HepG2 (cell line): ENCODE measurements around the gene JAG1. TPM values are rescaled to one million over a fixed set of nuclear protein-coding genes. Genes with fewer than 3 reads are reported as not detected.

Source experiments
- ATAC-seq: fragments of 200-7000 bp; cut with Tn5 transposase; 3 replicates; pipeline ENCODE4 v1.9.1; 2020; ENCODE audit warnings: mild to moderate bottlenecking, moderate library complexity
- BruUV-seq: library from RNA; stranded (reverse); fragments of 400-500 nt; replicated peaks from 2 replicates; lab custom pipeline; 2021; lab: Mats Ljungman, UMichigan
- CTCF ChIA-PET: fragments of 300-600 bp; formaldehyde crosslinking; extraction: SDS; loops from one replicate; lab custom pipeline; 2021; ENCODE audit warnings: low total read pairs, inconsistent platforms, low intra/inter-chr PET ratio; lab: Yijun Ruan, JAX
- POLR2A ChIA-PET: fragments of 350-600 bp; sonication (Branson Sonifier 250); formaldehyde crosslinking; loops from one replicate; lab custom pipeline; 2020; ENCODE audit warnings: antibody characterized with exemption, inconsistent platforms; lab: Yijun Ruan, JAX
- DNase-seq: peaks from one replicate; pipeline ENCODE4 v3.0.0-alpha.2; 2015; ENCODE audit warnings: low spot score
- FAIRE-seq: peaks from 3 replicates; lab custom pipeline; 2011; peaks lifted over from hg19 to GRCh38; lab: Jason Lieb, UNC
- H2AFZ ChIP-seq: one replicate; pipeline ENCODE4 v1.6.1; 2011; ENCODE audit warnings: low read length, inconsistent platforms
- H3K27ac ChIP-seq: fragments of 300-600 bp; 3 replicates; pipeline ENCODE4 v1.8.0; 2011; ENCODE audit warnings: mixed run types, mild to moderate bottlenecking, mixed read lengths, low read length, inconsistent platforms; ENCODE audit not compliant: insufficient read depth; ENCODE audit errors: extremely low read length
- H3K27me3 ChIP-seq, 2 experiments: fragments of 200-600 bp in 1 of 2; 2 replicates in 1 of 2; 3 replicates in 1 of 2; pipeline versions ENCODE4 v1.6.0 to v1.8.0; 2011; ENCODE audit warnings: low read length in 2 of 2, mild to moderate bottlenecking in 2 of 2, moderate library complexity in 2 of 2, inconsistent platforms in 1 of 2; ENCODE audit not compliant: insufficient read depth in 2 of 2, control insufficient read depth in 1 of 2
- H3K36me3 ChIP-seq, 2 experiments: fragments of 200-600 bp in 1 of 2; replicated peaks in 1 of 2; 2 replicates in 1 of 2; 3 replicates in 1 of 2; pipeline versions ENCODE4 v1.5.1 to v1.8.0; 2011; ENCODE audit warnings: low read length in 2 of 2, inconsistent platforms in 1 of 2; ENCODE audit not compliant: insufficient read depth in 2 of 2, control insufficient read depth in 1 of 2
- H3K4me1 ChIP-seq: 2 replicates; pipeline ENCODE4 v1.5.1; 2012; ENCODE audit warnings: low read length, inconsistent platforms; ENCODE audit not compliant: insufficient read depth
- H3K4me2 ChIP-seq: 2 replicates; pipeline ENCODE4 v1.6.0; 2011; ENCODE audit warnings: low read depth, low read length, inconsistent platforms
- H3K4me3 ChIP-seq, 3 experiments: fragments of 200-600 bp in 1 of 3; sonication (generic), shearing (Covaris generic) in 1 of 3; replicated peaks in 1 of 3; 2 replicates each; pipeline ENCODE4 v1.5.1; 2011 to 2016; ENCODE audit warnings: low read length in 3 of 3, inconsistent platforms in 2 of 3, low read depth in 2 of 3, mild to moderate bottlenecking in 2 of 3, control low read depth in 1 of 3, mixed read lengths in 1 of 3; ENCODE audit not compliant: insufficient read depth in 1 of 3
- H3K79me2 ChIP-seq: one replicate; pipeline ENCODE4 v1.6.1; 2011; ENCODE audit warnings: low read length, inconsistent platforms; ENCODE audit not compliant: insufficient read depth
- H3K9ac ChIP-seq: 2 replicates; pipeline ENCODE4 v1.6.0; 2011; ENCODE audit warnings: mild to moderate bottlenecking, low read depth, low read length, inconsistent platforms; ENCODE audit not compliant: insufficient read depth
- H3K9me3 ChIP-seq: 2 replicates; pipeline ENCODE4 v1.5.1; 2012; ENCODE audit warnings: mild to moderate bottlenecking, low read length
- H4K20me1 ChIP-seq: 2 replicates; pipeline ENCODE4 v1.6.0; 2011; ENCODE audit warnings: inconsistent platforms, mild to moderate bottlenecking, low read length, moderate library complexity; ENCODE audit not compliant: insufficient read depth
- ATRX ChIP-seq: sonication (generic); formaldehyde crosslinking; IDR thresholded peaks from 2 replicates; pipeline ENCODE4 v1.4.0; 2020; ENCODE audit warnings: missing genetic modification reagents, borderline replicate concordance
- CREM ChIP-seq, 2 experiments: sonication (generic) in 1 of 2; formaldehyde crosslinking in 1 of 2; IDR thresholded peaks; 2 replicates each; pipeline versions ENCODE4 v1.4.0 to v1.6.1; 2016 to 2020; ENCODE audit warnings: antibody characterized with exemption in 1 of 2, mild to moderate bottlenecking in 1 of 2, missing genetic modification reagents in 1 of 2
- EP300 ChIP-seq, 3 experiments: sonication (generic) in 1 of 3; formaldehyde crosslinking in 1 of 3; IDR thresholded peaks; 2 replicates each; pipeline versions ENCODE4 v1.5.1 to v1.6.1; 2011 to 2020; ENCODE audit warnings: low read depth in 2 of 3, low read length in 2 of 3, borderline replicate concordance in 1 of 3, improper control_type of control experiment in 1 of 3, mild to moderate bottlenecking in 1 of 3, missing genetic modification reagents in 1 of 3, moderate library complexity in 1 of 3
- FOXJ3 ChIP-seq: sonication (generic); formaldehyde crosslinking; IDR thresholded peaks from 2 replicates; pipeline ENCODE4 v1.4.0; 2020; ENCODE audit warnings: missing genetic modification reagents, mild to moderate bottlenecking, borderline replicate concordance
- FOXK1 ChIP-seq: sonication (generic); formaldehyde crosslinking; IDR thresholded peaks from 2 replicates; pipeline ENCODE4 v1.4.0; 2020; ENCODE audit warnings: low read depth, missing genetic modification reagents, borderline replicate concordance
- KDM3A ChIP-seq: IDR thresholded peaks from 2 replicates; pipeline ENCODE4 v1.6.1; 2018; ENCODE audit warnings: low read depth, missing compliant biosample characterization
- NFYC ChIP-seq: IDR thresholded peaks from 2 replicates; pipeline ENCODE4 v1.6.1; 2016; ENCODE audit warnings: missing genetic modification reagents, missing compliant biosample characterization
- NR2F1 ChIP-seq, 2 experiments: fragments of 450-650 bp in 1 of 2; formaldehyde crosslinking in 1 of 2; IDR thresholded peaks; 2 replicates each; pipeline versions ENCODE4 v1.5.0 to v1.6.1; 2016 to 2020; ENCODE audit warnings: mild to moderate bottlenecking in 1 of 2, missing compliant biosample characterization in 1 of 2, missing genetic modification reagents in 1 of 2, moderate library complexity in 1 of 2
- SCMH1 ChIP-seq: sonication (generic); formaldehyde crosslinking; IDR thresholded peaks from 2 replicates; pipeline ENCODE4 v1.9.0; 2021; ENCODE audit warnings: missing genetic modification reagents, mild to moderate bottlenecking, borderline replicate concordance
- SP140L ChIP-seq: sonication (generic); formaldehyde crosslinking; IDR thresholded peaks from 2 replicates; pipeline ENCODE4 v1.4.0; 2020; ENCODE audit warnings: missing genetic modification reagents, borderline replicate concordance
- ZNF720 ChIP-seq: sonication (generic); formaldehyde crosslinking; IDR thresholded peaks from 2 replicates; pipeline ENCODE4 v1.4.0; 2020; ENCODE audit warnings: missing genetic modification reagents
- ZNF747 ChIP-seq: sonication (generic); formaldehyde crosslinking; IDR thresholded peaks from 2 replicates; pipeline ENCODE4 v1.8.1; 2023; ENCODE audit warnings: missing genetic modification reagents, mild to moderate bottlenecking, borderline replicate concordance
- WGBS: methylation state at CpG from one replicate; pipeline ENCODE4 v1.1.6; 2017; ENCODE audit warnings: low lambda C conversion rate; 5-methylcytosine and 5-hydroxymethylcytosine counted together
- in situ Hi-C: cut with HindIII; loops from 2 replicates; pipeline ENCODE4 v1.10.0; 2017; ENCODE audit warnings: low pct_unique_long_range_greater_than_20kb; ENCODE audit not compliant: extremely low pct_ligation_motif_present
- intact Hi-C: fragments of 100-400 bp; cut with micrococcal nuclease; formaldehyde crosslinking; loops from one replicate; pipeline ENCODE4 v1.10.0; 2022; ENCODE audit not compliant: unreplicated experiment
- polyA plus RNA-seq, 8 experiments: library from polyadenylated mRNA; depleted of rRNA in 3 of 8; stranded (reverse) in 7 of 8; unstranded in 1 of 8; fragments of >200 nt; fragmentation: Illumina TruSeq in 4 of 8; extraction: Trizol in 4 of 8; gene quantifications; 2 replicates each; pipeline versions ENCODE4 v1.2.1 to v1.2.3, GENCODE V29; 2011 to 2016; ENCODE audit warnings: low read depth in 4 of 8, missing spikeins in 1 of 8, mixed read lengths in 1 of 8; ENCODE audit not compliant: insufficient read depth in 1 of 8
- total RNA-seq, 5 experiments: library from RNA; depleted of rRNA; stranded (reverse); fragments of >200 nt; fragmentation: Illumina TruSeq; extraction: Trizol; gene quantifications; 2 replicates each; pipeline ENCODE4 v1.2.3, GENCODE V29; 2016; ENCODE audit warnings: low read depth in 1 of 5
- TF ChIP-seq, protein P1 (sequence below): sonication (generic); formaldehyde crosslinking; IDR thresholded peaks from 2 replicates; pipeline ENCODE4 v1.4.0; 2020; ENCODE audit warnings: missing genetic modification reagents, borderline replicate concordance
- TF ChIP-seq, protein P2 (sequence below): IDR thresholded peaks from 2 replicates; pipeline ENCODE4 v1.6.1; 2016; ENCODE audit warnings: low read depth, borderline replicate concordance
- TF ChIP-seq, protein P3 (sequence below): sonication (generic); formaldehyde crosslinking; IDR thresholded peaks from 2 replicates; pipeline ENCODE4 v1.4.0; 2020; ENCODE audit warnings: mild to moderate bottlenecking, missing genetic modification reagents

JAG1 gene
- total and polyA plus RNA-seq, 2 of the 13 experiments (the other 11 are each of a cell fraction or from before 2014, with no cell fraction given): 47.1 to 56.3 TPM

DNA sequence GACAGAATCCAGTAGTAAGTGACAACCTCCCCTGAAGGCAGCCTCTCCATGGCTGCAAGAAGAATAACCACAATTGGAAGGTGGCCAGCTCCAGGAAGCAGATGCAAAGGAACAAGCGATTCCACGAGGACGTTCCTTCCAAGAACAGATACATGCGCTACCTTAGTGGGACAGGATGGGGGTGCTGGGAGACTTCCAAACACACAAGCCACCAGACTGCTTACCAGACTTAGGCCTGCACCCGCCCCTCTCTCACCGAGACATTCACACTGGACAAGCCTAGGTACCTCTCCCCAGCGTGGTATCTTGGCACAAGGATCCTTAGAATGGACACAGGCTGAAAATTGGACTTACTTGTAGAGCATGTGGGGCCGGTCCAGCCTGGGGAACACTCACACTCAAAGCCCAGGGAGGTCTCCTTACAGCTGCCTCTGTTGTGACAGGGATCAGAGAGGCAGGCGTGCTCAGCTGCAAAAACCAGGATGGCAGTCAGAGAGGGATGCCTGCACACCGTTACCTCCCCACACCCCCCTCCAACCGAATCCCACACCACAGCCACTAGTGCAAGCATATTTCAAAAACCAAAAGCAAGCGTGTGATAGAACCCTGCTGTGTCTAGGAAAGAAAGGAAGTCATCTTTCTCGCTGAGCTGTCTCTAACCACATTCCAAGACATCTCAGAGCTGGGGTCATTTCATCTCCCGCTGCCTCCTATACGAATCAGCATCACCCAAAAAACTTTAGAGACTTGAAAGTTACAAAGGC lies 22.4 kb downstream of the JAG1 start:
- intact Hi-C loops: no loop called here
- Histone ChIP-seq H3K4me3 (no peak overlapping the region), H3K79me2 (peaks cover 18% of the 10 kb centered on the region), H4K20me1 (no peaks in the 10 kb centered on the region; the same call in 1 of the 2 replicates), H2AFZ (no peak overlapping the region), H3K9ac (no peak overlapping the region), H3K27me3 (no peaks in the 10 kb centered on the region), H3K27ac (peak overlapping the region; percentile 69), H3K4me2 (no peak overlapping the region), H3K9me3 (no peaks in the 10 kb centered on the region), H3K36me3 (peaks cover 87 to 95% of the 10 kb centered on the region in 2 experiments), H3K4me1 (peaks cover 40% of the 10 kb centered on the region)
- ATAC-seq (no peak), DNase-seq (no peak), FAIRE-seq (no peak)
- ChIA-PET CTCF (no interaction called here), POLR2A (interaction anchor here (1.6 kb wide), 1 partner anchor 20 kb away, joined by 8 read pairs; no protein-coding TSS in a partner anchor)
- WGBS: 96% methylated on average over 15 of the region's 15 CpGs
- no TSS peak for BruUV-seq
- in situ Hi-C loops: no loop called here
- TF ChIP-seq ATRX: no peak
- TF ChIP-seq KDM3A (CRISPR knock-in tag): no peak
- 0 out of 2 replicates have a peak, but pooled peaks have one; percentile 48 for TF ChIP-seq SCMH1
- no peak for TF ChIP-seq SP140L (CRISPR knock-in tag)
- no peak for TF ChIP-seq ZNF720
- TF ChIP-seq, protein P1, sequence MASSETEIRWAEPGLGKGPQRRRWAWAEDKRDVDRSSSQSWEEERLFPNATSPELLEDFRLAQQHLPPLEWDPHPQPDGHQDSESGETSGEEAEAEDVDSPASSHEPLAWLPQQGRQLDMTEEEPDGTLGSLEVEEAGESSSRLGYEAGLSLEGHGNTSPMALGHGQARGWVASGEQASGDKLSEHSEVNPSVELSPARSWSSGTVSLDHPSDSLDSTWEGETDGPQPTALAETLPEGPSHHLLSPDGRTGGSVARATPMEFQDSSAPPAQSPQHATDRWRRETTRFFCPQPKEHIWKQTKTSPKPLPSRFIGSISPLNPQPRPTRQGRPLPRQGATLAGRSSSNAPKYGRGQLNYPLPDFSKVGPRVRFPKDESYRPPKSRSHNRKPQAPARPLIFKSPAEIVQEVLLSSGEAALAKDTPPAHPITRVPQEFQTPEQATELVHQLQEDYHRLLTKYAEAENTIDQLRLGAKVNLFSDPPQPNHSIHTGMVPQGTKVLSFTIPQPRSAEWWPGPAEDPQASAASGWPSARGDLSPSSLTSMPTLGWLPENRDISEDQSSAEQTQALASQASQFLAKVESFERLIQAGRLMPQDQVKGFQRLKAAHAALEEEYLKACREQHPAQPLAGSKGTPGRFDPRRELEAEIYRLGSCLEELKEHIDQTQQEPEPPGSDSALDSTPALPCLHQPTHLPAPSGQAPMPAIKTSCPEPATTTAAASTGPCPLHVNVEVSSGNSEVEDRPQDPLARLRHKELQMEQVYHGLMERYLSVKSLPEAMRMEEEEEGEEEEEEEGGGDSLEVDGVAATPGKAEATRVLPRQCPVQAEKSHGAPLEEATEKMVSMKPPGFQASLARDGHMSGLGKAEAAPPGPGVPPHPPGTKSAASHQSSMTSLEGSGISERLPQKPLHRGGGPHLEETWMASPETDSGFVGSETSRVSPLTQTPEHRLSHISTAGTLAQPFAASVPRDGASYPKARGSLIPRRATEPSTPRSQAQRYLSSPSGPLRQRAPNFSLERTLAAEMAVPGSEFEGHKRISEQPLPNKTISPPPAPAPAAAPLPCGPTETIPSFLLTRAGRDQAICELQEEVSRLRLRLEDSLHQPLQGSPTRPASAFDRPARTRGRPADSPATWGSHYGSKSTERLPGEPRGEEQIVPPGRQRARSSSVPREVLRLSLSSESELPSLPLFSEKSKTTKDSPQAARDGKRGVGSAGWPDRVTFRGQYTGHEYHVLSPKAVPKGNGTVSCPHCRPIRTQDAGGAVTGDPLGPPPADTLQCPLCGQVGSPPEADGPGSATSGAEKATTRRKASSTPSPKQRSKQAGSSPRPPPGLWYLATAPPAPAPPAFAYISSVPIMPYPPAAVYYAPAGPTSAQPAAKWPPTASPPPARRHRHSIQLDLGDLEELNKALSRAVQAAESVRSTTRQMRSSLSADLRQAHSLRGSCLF (CRISPR knock-in tag): no peak
- no peak for TF ChIP-seq EP300 (IDR thresholded peaks at IDR 0.05; ENCODE audit: low read depth in 2 of 2, low read length in 2 of 2)
- TF ChIP-seq EP300 (CRISPR knock-in tag; IDR thresholded peaks at IDR 0.05; ENCODE audit: borderline replicate concordance): no peak
- TF ChIP-seq, protein P2, sequence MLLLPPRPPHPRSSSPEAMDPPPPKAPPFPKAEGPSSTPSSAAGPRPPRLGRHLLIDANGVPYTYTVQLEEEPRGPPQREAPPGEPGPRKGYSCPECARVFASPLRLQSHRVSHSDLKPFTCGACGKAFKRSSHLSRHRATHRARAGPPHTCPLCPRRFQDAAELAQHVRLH: no peak
- TF ChIP-seq, protein P3, sequence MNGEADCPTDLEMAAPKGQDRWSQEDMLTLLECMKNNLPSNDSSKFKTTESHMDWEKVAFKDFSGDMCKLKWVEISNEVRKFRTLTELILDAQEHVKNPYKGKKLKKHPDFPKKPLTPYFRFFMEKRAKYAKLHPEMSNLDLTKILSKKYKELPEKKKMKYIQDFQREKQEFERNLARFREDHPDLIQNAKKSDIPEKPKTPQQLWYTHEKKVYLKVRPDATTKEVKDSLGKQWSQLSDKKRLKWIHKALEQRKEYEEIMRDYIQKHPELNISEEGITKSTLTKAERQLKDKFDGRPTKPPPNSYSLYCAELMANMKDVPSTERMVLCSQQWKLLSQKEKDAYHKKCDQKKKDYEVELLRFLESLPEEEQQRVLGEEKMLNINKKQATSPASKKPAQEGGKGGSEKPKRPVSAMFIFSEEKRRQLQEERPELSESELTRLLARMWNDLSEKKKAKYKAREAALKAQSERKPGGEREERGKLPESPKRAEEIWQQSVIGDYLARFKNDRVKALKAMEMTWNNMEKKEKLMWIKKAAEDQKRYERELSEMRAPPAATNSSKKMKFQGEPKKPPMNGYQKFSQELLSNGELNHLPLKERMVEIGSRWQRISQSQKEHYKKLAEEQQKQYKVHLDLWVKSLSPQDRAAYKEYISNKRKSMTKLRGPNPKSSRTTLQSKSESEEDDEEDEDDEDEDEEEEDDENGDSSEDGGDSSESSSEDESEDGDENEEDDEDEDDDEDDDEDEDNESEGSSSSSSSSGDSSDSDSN (CRISPR knock-in tag): no peak
- TF ChIP-seq CREM (IDR thresholded peaks at IDR 0.05): no peak
- TF ChIP-seq CREM (CRISPR knock-in tag; IDR thresholded peaks at IDR 0.05): no peak
- no peak for TF ChIP-seq ZNF747
- TF ChIP-seq NR2F1 (CRISPR knock-in tag; IDR thresholded peaks at IDR 0.05): no peak
- no peak for TF ChIP-seq NFYC (CRISPR knock-in tag)
- no peak for TF ChIP-seq FOXJ3 (CRISPR knock-in tag)
- no peak for TF ChIP-seq FOXK1 (CRISPR knock-in tag)
